Fibroblast of skin of right biceps (primary cell): ENCODE data around the gene OSBPL10.
"Not testable (repeated sequence)": the region's sequence is repeated elsewhere in the genome, so short reads cannot be mapped to it uniquely, and the experiment has no call there.

Source experiments
- DNase-seq: peaks from one replicate; pipeline ENCODE4 v3.0.0-alpha.2; 2013

OSBPL10 gene

GRCh38 chr3:31695280-31696008, 285.6 kb downstream of the OSBPL10 start:
- DNase-seq = peak; percentile 3

- DNase-seq = no peak
Measured at GRCh38 chr3:31693346-31693745, 287.7 kb downstream of the OSBPL10 start.

- DNase-seq = no peak
Measured at GRCh38 chr3:31692751-31693150, 288.3 kb downstream of the OSBPL10 start.

- no peak for DNase-seq
Measured at GRCh38 chr3:31690771-31691170, 290.3 kb downstream of the OSBPL10 start.

GRCh38 chr3:31689523-31689922, 291.5 kb downstream of the OSBPL10 start:
- DNase-seq = not testable (repeated sequence)

- DNase-seq = no peak
Measured at GRCh38 chr3:31688984-31689383, 292.1 kb downstream of the OSBPL10 start.

GRCh38 chr3:31687020-31687802, 293.9 kb downstream of the OSBPL10 start:
- DNase-seq = no peak

GRCh38 chr3:31680072-31680870, 300.8 kb downstream of the OSBPL10 start:
- no peak for DNase-seq

GRCh38 chr3:31676556-31676955, 304.5 kb downstream of the OSBPL10 start:
- DNase-seq = no peak

- no peak for DNase-seq
Measured at GRCh38 chr3:31673950-31674349, 307.1 kb downstream of the OSBPL10 start.

- no peak for DNase-seq
Measured at GRCh38 chr3:31671976-31672375, 309.1 kb downstream of the OSBPL10 start.

- no peak for DNase-seq
Measured at GRCh38 chr3:31671451-31671850, 309.6 kb downstream of the OSBPL10 start.

GRCh38 chr3:31670722-31671121, 310.3 kb downstream of the OSBPL10 start:
- DNase-seq = no peak

GRCh38 chr3:31670136-31670535, 310.9 kb downstream of the OSBPL10 start:
- DNase-seq = no peak

GRCh38 chr3:31668242-31668641, 312.8 kb downstream of the OSBPL10 start:
- no peak for DNase-seq

GRCh38 chr3:31667582-31667981, 313.5 kb downstream of the OSBPL10 start:
- no peak for DNase-seq

GRCh38 chr3:31664031-31664430, 317.0 kb downstream of the OSBPL10 start:
- DNase-seq = no peak

- DNase-seq = no peak
Measured at GRCh38 chr3:31661993-31662670, 318.9 kb downstream of the OSBPL10 start.

GRCh38 chr3:31661286-31661685, 319.8 kb downstream of the OSBPL10 start:
- DNase-seq = no peak

GRCh38 chr3:31659246-31659645, 321.8 kb downstream of the OSBPL10 start:
- DNase-seq = no peak

GRCh38 chr3:31654998-31655397, 326.1 kb downstream of the OSBPL10 start:
- DNase-seq = no peak

- DNase-seq = no peak
Measured at GRCh38 chr3:31653464-31653863, 327.6 kb downstream of the OSBPL10 start.

- DNase-seq = no peak
Measured at GRCh38 chr3:31652296-31652695, 328.8 kb downstream of the OSBPL10 start.
